Breast epithelium (tissue), 3 donors: ENCODE data around the gene GSX1.

ENCODE experiments used
- POLR2A ChIP-seq: fragments of 450-650 bp; IDR thresholded peaks from one replicate; pipeline ENCODE4 v1.6.1; 2016; ENCODE audit warnings: antibody characterized with exemption, mild to moderate bottlenecking, moderate library complexity
- TF ChIP-seq, protein P1 (sequence below), 3 donors: fragments of 450-650 bp; IDR thresholded peaks; one replicate each; pipeline ENCODE4 v1.5.1; 2016 to 2017; ENCODE audit warnings: antibody characterized with exemption in 3 of 3, mild to moderate bottlenecking in 3 of 3, moderate library complexity in 3 of 3

DNA sequence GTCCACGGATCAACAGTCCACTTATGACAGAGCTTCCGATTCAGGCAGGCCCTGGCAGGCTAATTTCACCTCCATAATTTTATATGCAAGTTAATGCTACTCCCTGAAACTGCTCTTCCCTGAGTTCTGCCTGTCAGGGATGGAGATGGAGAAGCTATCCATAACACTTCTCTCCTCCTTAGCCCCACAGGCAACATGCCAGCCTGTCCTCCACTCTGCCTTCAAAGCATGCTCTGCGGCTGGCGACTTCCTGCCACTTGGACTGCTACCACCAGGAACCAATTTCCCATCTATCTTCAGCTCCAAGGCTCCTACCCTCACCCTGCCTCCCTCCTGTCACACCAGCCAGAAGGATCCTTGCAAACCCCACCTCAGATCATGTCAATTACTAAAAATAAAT lies 35.4 kb downstream of the GSX1 start:
- no peak for TF ChIP-seq POLR2A
- TF ChIP-seq, protein P1, sequence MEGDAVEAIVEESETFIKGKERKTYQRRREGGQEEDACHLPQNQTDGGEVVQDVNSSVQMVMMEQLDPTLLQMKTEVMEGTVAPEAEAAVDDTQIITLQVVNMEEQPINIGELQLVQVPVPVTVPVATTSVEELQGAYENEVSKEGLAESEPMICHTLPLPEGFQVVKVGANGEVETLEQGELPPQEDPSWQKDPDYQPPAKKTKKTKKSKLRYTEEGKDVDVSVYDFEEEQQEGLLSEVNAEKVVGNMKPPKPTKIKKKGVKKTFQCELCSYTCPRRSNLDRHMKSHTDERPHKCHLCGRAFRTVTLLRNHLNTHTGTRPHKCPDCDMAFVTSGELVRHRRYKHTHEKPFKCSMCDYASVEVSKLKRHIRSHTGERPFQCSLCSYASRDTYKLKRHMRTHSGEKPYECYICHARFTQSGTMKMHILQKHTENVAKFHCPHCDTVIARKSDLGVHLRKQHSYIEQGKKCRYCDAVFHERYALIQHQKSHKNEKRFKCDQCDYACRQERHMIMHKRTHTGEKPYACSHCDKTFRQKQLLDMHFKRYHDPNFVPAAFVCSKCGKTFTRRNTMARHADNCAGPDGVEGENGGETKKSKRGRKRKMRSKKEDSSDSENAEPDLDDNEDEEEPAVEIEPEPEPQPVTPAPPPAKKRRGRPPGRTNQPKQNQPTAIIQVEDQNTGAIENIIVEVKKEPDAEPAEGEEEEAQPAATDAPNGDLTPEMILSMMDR (IDR thresholded peaks at IDR 0.05) = no peak
